Upper lobe of left lung (tissue), 6 donors: ENCODE results near the gene PRLR. TPM values are rescaled to one million over a fixed set of nuclear protein-coding genes. Genes with fewer than 3 reads are reported as not detected.

Source experiments
- ATAC-seq, 2 donors: fragments of 200-7000 bp; cut with Tn5 transposase; one replicate each; pipeline ENCODE4 v1.9.1; 2022; ENCODE audit warnings: mild to moderate bottlenecking in 2 of 2, moderate library complexity in 2 of 2; ENCODE audit not compliant: low FRiP score in 2 of 2
- DNase-seq, 2 donors: peaks; one replicate each; pipeline ENCODE4 v3.0.0-alpha.2; 2019 to 2020
- H3K27ac ChIP-seq, 4 donors: fragments of 200-600 bp; sonication (generic); one replicate each; pipeline ENCODE4 v1.5.1; 2016 to 2019
- H3K27me3 ChIP-seq, 4 donors: fragments of 200-600 bp; sonication (generic); one replicate each; pipeline ENCODE4 v1.5.1; 2017 to 2019
- H3K36me3 ChIP-seq, 4 donors: fragments of 200-600 bp; sonication (generic); one replicate each; pipeline ENCODE4 v1.5.1; 2016 to 2019
- H3K4me1 ChIP-seq, 4 donors: fragments of 200-600 bp; sonication (generic); one replicate each; pipeline ENCODE4 v1.5.1; 2018 to 2019
- H3K4me3 ChIP-seq, 4 donors: fragments of 200-600 bp; sonication (generic); one replicate each; pipeline ENCODE4 v1.5.1; 2017 to 2019; ENCODE audit warnings: mild to moderate bottlenecking in 2 of 4, moderate library complexity in 1 of 4
- H3K9me3 ChIP-seq, 4 donors: fragments of 200-600 bp; sonication (generic); one replicate each; pipeline ENCODE4 v1.5.1; 2018 to 2019
- CTCF ChIP-seq, 6 experiments: fragments of 450-650 bp in 4 of 6; fragments of 200-600 bp in 2 of 6; sonication (generic) in 2 of 6; IDR thresholded peaks; one replicate each; pipeline ENCODE4 v1.5.1; 2016 to 2019; ENCODE audit warnings: antibody characterized with exemption in 6 of 6
- EP300 ChIP-seq, 4 donors: sonication (generic); formaldehyde crosslinking; IDR thresholded peaks; one replicate each; pipeline ENCODE4 v1.5.1; 2017; ENCODE audit warnings: antibody characterized with exemption in 4 of 4, control low read depth in 2 of 4
- POLR2A ChIP-seq, 4 donors: fragments of 450-650 bp; IDR thresholded peaks; one replicate each; pipeline ENCODE4 v1.5.1; 2016 to 2017; ENCODE audit warnings: antibody characterized with exemption in 4 of 4, mild to moderate bottlenecking in 2 of 4
- POLR2AphosphoS5 ChIP-seq, 2 donors: sonication (generic); formaldehyde crosslinking; IDR thresholded peaks; one replicate each; pipeline ENCODE4 v1.5.1; 2017; ENCODE audit warnings: antibody characterized with exemption in 2 of 2
- WGBS, 2 donors: methylation state at CpG; one replicate each; pipeline ENCODE4 v1.1.5; 2017 to 2018; 5-methylcytosine and 5-hydroxymethylcytosine counted together
- total RNA-seq, 6 donors: library from RNA; depleted of rRNA in 4 of 6; stranded (reverse); fragments of >200 nt in 4 of 6; gene quantifications; one replicate each; pipeline versions ENCODE4 v1.1.0 to v1.2.1, GENCODE V29; 2016 to 2021
- donor health status: DM: no; HTN: no; CAD: no; lungs with moderate emphysema.
- donor health status: DM: no; HTN: yes; CAD: no; lungs with severe emphysema.

Gene PRLR
- total RNA-seq, 6 donors from 2014 or later: 0.49 to 3.6 (median 1.8) TPM; not detected in 1

GRCh38 chr5:35166043-35166442 is 64.2 kb downstream of the PRLR start:
- Histone ChIP-seq H3K36me3 (no peaks in the 10 kb centered on the region), H3K4me1 (peaks cover 0 to 6% (median 0%) of the 10 kb centered on the region in 4 donors), H3K27ac (no peak overlapping the region), H3K4me3 (no peak overlapping the region), H3K9me3 (peaks cover 0 to 5% (median 1%) of the 10 kb centered on the region in 4 donors), H3K27me3 (no peaks in the 10 kb centered on the region)
- WGBS, 2 donors: 83 to 92% methylated on average over 1 of the region's 1 CpG
- no peak for ATAC-seq
- TF ChIP-seq POLR2A (IDR thresholded peaks at IDR 0.05) (no peak), EP300 (IDR thresholded peaks at IDR 0.05) (no peak), CTCF (IDR thresholded peaks at IDR 0.05) (peak in 1 of 6 experiments; percentile 16)
- no peak for DNase-seq

- WGBS, 2 donors: 82 to 87% methylated on average over 4 of the region's 4 CpGs
- no peak for ATAC-seq
- Histone ChIP-seq H3K4me3 (no peak overlapping the region), H3K27me3 (no peaks in the 10 kb centered on the region), H3K36me3 (no peaks in the 10 kb centered on the region), H3K9me3 (peaks cover 0 to 5% (median 1%) of the 10 kb centered on the region in 4 donors), H3K27ac (no peak overlapping the region), H3K4me1 (peaks cover 0 to 14% (median 3%) of the 10 kb centered on the region in 4 donors)
- DNase-seq: no peak
- TF ChIP-seq EP300 (IDR thresholded peaks at IDR 0.05) (no peak), CTCF (IDR thresholded peaks at IDR 0.05) (no peak), POLR2A (IDR thresholded peaks at IDR 0.05) (no peak), POLR2AphosphoS5 (IDR thresholded peaks at IDR 0.05) (no peak)
Measured at GRCh38 chr5:35164860-35165542, 65.3 kb downstream of the PRLR start.

- no peak for DNase-seq
- H3K36me3 ChIP-seq: no peaks in the 10 kb centered on the region
- H3K4me1 ChIP-seq: peaks cover under 1 to 24% (median 13%) of the 10 kb centered on the region in 4 donors
- no peak overlapping the region for H3K4me3 ChIP-seq
- peaks cover 0 to 5% (median 1%) of the 10 kb centered on the region in 4 donors for H3K9me3 ChIP-seq
- no peak for ATAC-seq
- no peaks in the 10 kb centered on the region for H3K27me3 ChIP-seq
- no peak for TF ChIP-seq EP300 (IDR thresholded peaks at IDR 0.05)
- TF ChIP-seq POLR2A (IDR thresholded peaks at IDR 0.05): no peak
- TF ChIP-seq POLR2AphosphoS5 (IDR thresholded peaks at IDR 0.05): no peak
- TF ChIP-seq CTCF (IDR thresholded peaks at IDR 0.05): no peak
- H3K27ac ChIP-seq: no peak overlapping the region
Measured at GRCh38 chr5:35163710-35164033, 66.6 kb downstream of the PRLR start.

DNA sequence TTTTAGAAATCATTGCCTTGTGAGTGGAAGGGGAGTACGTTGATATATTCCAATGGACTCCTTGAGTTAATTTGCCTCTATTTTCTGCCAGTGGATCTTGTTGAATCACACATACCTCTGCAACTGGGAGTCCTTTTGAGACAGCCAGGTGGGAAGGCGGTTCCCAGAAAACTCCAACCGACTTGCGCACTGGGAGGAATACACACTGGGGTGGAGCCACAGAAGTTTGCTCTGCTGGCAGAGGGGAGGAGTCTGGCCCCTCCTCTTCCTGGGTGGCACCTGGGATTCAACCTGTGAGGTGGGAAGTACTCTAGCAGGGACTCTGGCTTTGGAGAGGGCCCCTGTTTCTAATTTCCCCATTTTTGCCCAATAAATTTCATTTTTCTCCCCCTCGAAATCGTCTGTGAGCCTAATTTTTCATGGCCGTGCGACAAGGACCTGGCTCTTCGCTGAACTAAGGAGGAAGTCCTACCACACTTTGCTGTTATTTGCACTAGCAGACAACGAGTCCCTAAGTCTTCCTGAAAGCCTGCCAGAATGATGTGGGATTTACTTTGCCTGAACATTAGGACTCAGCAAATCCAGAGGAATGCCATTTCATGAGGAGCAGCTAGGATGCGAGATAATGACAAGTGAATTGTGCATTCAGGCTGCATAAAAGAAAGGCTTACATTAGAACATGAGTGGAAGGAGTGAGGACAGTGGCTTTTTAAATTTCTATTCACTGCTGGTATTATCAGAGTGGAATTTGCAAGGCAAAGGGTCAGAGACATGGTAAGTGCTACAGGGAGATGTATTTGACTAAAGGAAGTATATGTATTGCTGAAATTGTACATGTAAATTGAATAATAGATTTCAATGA is 67.2 kb downstream of the PRLR start:
- no peaks in the 10 kb centered on the region for H3K36me3 ChIP-seq
- ATAC-seq (no peak), DNase-seq (no peak)
- WGBS, 2 donors: 88 to 93% methylated on average over 11 of the region's 11 CpGs
- no peak overlapping the region for H3K4me3 ChIP-seq
- peaks cover 3 to 28% (median 17%) of the 10 kb centered on the region in 4 donors for H3K4me1 ChIP-seq
- H3K27me3 ChIP-seq: no peaks in the 10 kb centered on the region
- no peak for TF ChIP-seq POLR2AphosphoS5 (IDR thresholded peaks at IDR 0.05)
- TF ChIP-seq EP300 (IDR thresholded peaks at IDR 0.05): no peak
- TF ChIP-seq CTCF (IDR thresholded peaks at IDR 0.05): no peak
- TF ChIP-seq POLR2A (IDR thresholded peaks at IDR 0.05): no peak
- no peak overlapping the region for H3K27ac ChIP-seq
- peaks cover 0 to 5% (median 1%) of the 10 kb centered on the region in 4 donors for H3K9me3 ChIP-seq
